ENCODE data around the gene STAT3.

GRCh38 chr17:42358434-42358833 lies 29.8 kb downstream of the STAT3 start:
- no peak for TF ChIP-seq CTCF (IDR thresholded peaks at IDR 0.05 in 4 of 5, conservative IDR thresholded peaks at IDR 0.05 in 1 of 5)
- no peak for TF ChIP-seq POLR2A (IDR thresholded peaks at IDR 0.05)
